Measurements from ENCODE around the gene DAPP1.

Gene DAPP1

DNA sequence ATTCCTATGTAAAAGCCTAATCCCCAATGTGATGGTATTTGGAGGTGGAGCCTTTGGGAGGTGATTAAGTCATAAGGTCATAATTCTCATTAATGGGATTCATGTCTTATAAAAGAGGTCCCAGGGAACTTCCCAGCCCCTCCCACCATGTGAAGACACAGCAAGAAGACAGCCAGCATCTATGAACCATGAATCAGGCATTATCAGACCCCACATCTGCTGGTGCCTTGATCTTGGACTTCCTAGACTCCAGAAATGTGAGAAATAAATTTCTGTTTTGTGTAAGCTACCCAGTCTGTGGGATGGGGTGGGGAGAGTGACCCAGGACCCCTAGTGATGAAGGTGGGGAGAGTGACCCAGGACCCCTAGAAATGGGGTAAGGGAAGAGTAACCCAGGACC lies 6.1 kb upstream of the DAPP1 start:
- in situ Hi-C loops (cut with MboI; ENCODE audit: low sequenced_read_pairs, unreplicated experiment) = loop anchor here (5.0 to 25.0 kb wide), 2 partner anchors 67 to 698 kb away; no protein-coding TSS in a partner anchor
- TF ChIP-seq, protein P1, sequence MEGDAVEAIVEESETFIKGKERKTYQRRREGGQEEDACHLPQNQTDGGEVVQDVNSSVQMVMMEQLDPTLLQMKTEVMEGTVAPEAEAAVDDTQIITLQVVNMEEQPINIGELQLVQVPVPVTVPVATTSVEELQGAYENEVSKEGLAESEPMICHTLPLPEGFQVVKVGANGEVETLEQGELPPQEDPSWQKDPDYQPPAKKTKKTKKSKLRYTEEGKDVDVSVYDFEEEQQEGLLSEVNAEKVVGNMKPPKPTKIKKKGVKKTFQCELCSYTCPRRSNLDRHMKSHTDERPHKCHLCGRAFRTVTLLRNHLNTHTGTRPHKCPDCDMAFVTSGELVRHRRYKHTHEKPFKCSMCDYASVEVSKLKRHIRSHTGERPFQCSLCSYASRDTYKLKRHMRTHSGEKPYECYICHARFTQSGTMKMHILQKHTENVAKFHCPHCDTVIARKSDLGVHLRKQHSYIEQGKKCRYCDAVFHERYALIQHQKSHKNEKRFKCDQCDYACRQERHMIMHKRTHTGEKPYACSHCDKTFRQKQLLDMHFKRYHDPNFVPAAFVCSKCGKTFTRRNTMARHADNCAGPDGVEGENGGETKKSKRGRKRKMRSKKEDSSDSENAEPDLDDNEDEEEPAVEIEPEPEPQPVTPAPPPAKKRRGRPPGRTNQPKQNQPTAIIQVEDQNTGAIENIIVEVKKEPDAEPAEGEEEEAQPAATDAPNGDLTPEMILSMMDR (IDR thresholded peaks at IDR 0.05; ENCODE audit: borderline replicate concordance, control extremely low read depth, extremely low read depth, insufficient read depth, missing control alignments) = no peak
- DNase-seq (ENCODE audit: low spot score) = no peak

DNA sequence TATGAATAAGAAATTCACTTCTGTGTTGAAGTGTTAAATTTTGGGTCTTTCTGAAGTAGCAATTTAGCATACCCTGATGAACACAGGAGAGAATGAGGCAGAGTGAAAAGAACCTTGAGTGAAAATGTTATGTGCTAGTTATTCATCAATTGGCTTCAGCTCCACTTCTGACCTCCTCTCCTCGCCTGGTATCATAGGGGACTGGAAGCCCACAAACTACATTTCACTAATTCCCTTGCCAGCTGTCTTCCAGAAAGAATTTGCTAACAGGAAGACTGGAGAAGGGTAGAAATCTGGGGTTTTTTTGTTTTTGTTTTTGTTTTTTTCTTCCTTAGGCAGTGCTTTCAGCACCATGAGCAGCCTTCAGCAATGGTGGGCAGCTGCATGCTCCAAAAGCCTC lies 5.5 kb upstream of the DAPP1 start:
- TF ChIP-seq, protein P1 (IDR thresholded peaks at IDR 0.05; ENCODE audit: borderline replicate concordance, control extremely low read depth, extremely low read depth, insufficient read depth, missing control alignments) = no peak
- no peak for DNase-seq (ENCODE audit: low spot score)
- in situ Hi-C loops (cut with MboI; ENCODE audit: low sequenced_read_pairs, unreplicated experiment) = loop anchor here (5.0 to 25.0 kb wide), 2 partner anchors 66 to 699 kb away; no protein-coding TSS in a partner anchor

DNA sequence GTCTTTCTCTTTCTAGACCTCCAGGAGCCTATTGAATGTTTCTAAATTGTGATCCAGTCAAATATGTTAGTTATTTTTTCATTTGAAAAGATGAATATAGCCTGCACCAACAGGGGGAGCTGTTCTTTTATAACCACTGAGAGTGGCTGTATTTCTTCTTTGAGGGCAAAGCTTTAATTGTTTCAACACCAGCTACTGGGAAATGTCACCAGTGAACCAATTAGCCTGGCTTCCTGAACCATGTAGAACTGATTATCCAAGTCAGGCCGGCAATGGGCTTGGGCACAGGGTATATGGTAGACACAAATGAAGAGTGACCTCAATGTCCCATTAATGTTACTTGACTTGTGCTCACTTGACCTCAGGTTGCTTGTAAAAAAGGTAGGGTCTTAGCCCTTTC lies 4.8 kb upstream of the DAPP1 start:
- TF ChIP-seq, protein P1 (IDR thresholded peaks at IDR 0.05; ENCODE audit: borderline replicate concordance, control extremely low read depth, extremely low read depth, insufficient read depth, missing control alignments) = peak; percentile 42
- peak; percentile 24 for DNase-seq (ENCODE audit: low spot score)
- in situ Hi-C loops (cut with MboI; ENCODE audit: low sequenced_read_pairs, unreplicated experiment) = loop anchor here (5.0 to 25.0 kb wide), 2 partner anchors 65 to 700 kb away; no protein-coding TSS in a partner anchor

DNA sequence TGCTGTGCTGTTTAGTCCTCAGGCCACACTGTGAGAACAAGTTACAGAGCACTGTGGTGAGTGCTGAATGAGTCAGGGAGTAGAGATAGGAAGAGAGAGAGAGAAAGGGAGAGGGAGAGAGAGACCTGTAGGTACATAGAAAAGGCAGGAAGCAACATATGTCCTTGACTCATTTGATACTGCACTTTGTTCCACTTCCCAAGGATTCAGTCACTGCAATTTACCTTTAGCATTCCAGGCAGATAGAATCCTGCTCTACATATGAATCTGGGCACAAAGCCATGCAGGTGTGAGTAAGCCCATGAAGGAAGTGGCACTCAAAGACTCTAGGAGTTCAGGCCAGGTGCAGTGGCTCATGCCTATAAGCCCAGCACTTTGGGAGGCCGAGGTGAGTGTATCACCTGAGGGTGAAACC lies 1.0 kb upstream of the DAPP1 start:
- in situ Hi-C loops (cut with MboI; ENCODE audit: low sequenced_read_pairs, unreplicated experiment) = loop anchor here (25.0 kb wide), 1 partner anchor 703 kb away; no protein-coding TSS in a partner anchor
- TF ChIP-seq, protein P1 (IDR thresholded peaks at IDR 0.05; ENCODE audit: borderline replicate concordance, control extremely low read depth, extremely low read depth, insufficient read depth, missing control alignments) = no peak
- DNase-seq (ENCODE audit: low spot score) = no peak

DNA sequence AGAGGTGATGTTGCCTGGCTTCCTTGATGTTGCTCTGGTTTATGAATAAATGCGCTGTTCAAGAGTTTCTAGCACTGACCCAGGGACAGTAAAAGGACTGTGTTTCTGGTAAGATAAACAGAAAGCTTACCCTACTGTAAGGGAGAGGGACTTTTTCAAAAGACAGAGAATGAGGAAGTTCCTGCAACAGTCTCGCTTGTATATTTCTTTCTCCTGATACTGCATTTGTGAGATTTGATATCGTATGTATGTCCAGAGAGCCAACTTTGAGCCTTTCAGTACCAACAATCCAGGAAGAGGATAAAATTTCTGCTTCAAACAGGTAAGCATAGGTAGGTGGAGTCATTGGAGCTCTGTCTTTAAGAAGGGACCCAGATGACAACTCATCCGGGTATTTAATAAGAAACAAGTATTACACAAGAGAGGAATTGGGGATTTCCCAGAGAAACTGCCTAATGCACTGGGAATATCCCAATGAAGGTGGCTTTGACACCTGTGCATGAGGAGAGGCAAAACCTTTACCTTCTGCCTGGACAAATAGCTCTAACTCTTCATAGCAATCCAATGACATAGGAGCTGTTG lies 773 bp downstream of the DAPP1 start:
- no peak for DNase-seq (ENCODE audit: low spot score)
- TF ChIP-seq, protein P1 (IDR thresholded peaks at IDR 0.05; ENCODE audit: borderline replicate concordance, control extremely low read depth, extremely low read depth, insufficient read depth, missing control alignments) = no peak

DNA sequence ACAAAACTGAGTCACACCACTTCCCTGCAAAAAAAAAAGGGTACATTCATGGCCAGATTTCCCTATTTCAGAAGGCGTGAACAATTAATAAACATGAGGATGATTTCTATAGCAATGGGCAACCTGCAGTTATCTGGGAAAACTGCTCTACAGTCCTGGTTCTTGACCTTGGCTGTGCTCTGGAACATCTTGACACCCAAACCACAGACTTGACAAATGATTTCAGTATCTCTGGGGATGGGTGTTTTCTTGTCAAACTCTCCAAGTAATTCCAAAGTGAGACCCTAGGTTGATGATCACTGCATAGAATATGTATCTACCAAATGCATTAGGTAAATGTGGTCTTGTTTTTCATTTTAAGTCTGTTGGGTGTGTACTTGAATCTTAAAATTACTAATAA lies 2.0 kb downstream of the DAPP1 start:
- in situ Hi-C loops (cut with MboI; ENCODE audit: low sequenced_read_pairs, unreplicated experiment) = loop anchor here (25.0 kb wide), 1 partner anchor 706 kb away; no protein-coding TSS in a partner anchor
- DNase-seq (ENCODE audit: low spot score) = no peak
- TF ChIP-seq, protein P1 (IDR thresholded peaks at IDR 0.05; ENCODE audit: borderline replicate concordance, control extremely low read depth, extremely low read depth, insufficient read depth, missing control alignments) = no peak

More for the DNA sequence above, 773 bp downstream of the DAPP1 start:
- in situ Hi-C loops (cut with MboI; ENCODE audit: low sequenced_read_pairs, unreplicated experiment) = loop anchor here (25.0 kb wide), 1 partner anchor 705 kb away; no protein-coding TSS in a partner anchor
